Suprapubic skin (tissue), 4 donors: ENCODE results near the gene TMCC1. TPM values are rescaled to one million over a fixed set of nuclear protein-coding genes. Genes with fewer than 3 reads are reported as not detected.

Experiments
- DNase-seq, 2 donors: peaks; one replicate each; pipeline ENCODE4 v3.0.0-alpha.2; 2019; ENCODE audit warnings: low spot score in 2 of 2
- H3K27ac ChIP-seq: fragments of 200-600 bp; sonication (generic); one replicate; pipeline ENCODE4 v1.5.1; 2019
- H3K27me3 ChIP-seq: fragments of 200-600 bp; sonication (generic); one replicate; pipeline ENCODE4 v1.5.1; 2019
- H3K36me3 ChIP-seq: fragments of 200-600 bp; sonication (generic); one replicate; pipeline ENCODE4 v1.5.1; 2019
- H3K4me1 ChIP-seq: fragments of 200-600 bp; sonication (generic); one replicate; pipeline ENCODE4 v1.5.1; 2019
- H3K4me3 ChIP-seq: fragments of 200-600 bp; sonication (generic); one replicate; pipeline ENCODE4 v1.5.1; 2019; ENCODE audit warnings: mild to moderate bottlenecking
- H3K9me3 ChIP-seq: fragments of 200-600 bp; sonication (generic); one replicate; pipeline ENCODE4 v1.5.1; 2019
- CTCF ChIP-seq, 2 donors: fragments of 200-600 bp in 1 of 2; fragments of 450-650 bp in 1 of 2; sonication (generic) in 1 of 2; IDR thresholded peaks; one replicate each; pipeline ENCODE4 v1.5.1; 2016 to 2019; ENCODE audit warnings: antibody characterized with exemption in 2 of 2, mild to moderate bottlenecking in 1 of 2, moderate library complexity in 1 of 2
- EP300 ChIP-seq: sonication (generic); formaldehyde crosslinking; IDR thresholded peaks from one replicate; pipeline ENCODE4 v1.6.1; 2017; ENCODE audit warnings: antibody characterized with exemption
- POLR2A ChIP-seq, 2 donors: fragments of 450-650 bp; IDR thresholded peaks; one replicate each; pipeline ENCODE4 v1.6.1; 2017; ENCODE audit warnings: antibody characterized with exemption in 2 of 2, mild to moderate bottlenecking in 2 of 2, moderate library complexity in 2 of 2
- POLR2AphosphoS5 ChIP-seq, 3 donors: sonication (generic); formaldehyde crosslinking; IDR thresholded peaks; one replicate each; pipeline ENCODE4 v1.6.1; 2017; ENCODE audit warnings: antibody characterized with exemption in 3 of 3
- WGBS: methylation state at CpG from one replicate; pipeline ENCODE4 v1.1.5; 2018; 5-methylcytosine and 5-hydroxymethylcytosine counted together
- total RNA-seq, 4 donors: library from RNA; depleted of rRNA; stranded (reverse); fragments of >200 nt; gene quantifications; one replicate each; pipeline ENCODE4 v1.1.0, GENCODE V29; 2016

The TMCC1 gene
- total RNA-seq, 4 donors from 2014 or later: 14.6 to 26.4 (median 22.4) TPM

GRCh38 chr3:129892857-129893580 lies 492 bp downstream of the TMCC1 start:
- Histone ChIP-seq H3K27me3 (no peaks in the 10 kb centered on the region), H3K4me3 (peak overlapping the region; percentile 84), H3K9me3 (no peaks in the 10 kb centered on the region), H3K36me3 (no peaks in the 10 kb centered on the region), H3K27ac (peak overlapping the region; percentile 94), H3K4me1 (peaks cover 38% of the 10 kb centered on the region)
- 1% methylated on average over 29 of the region's 62 CpGs for WGBS
- TF ChIP-seq POLR2AphosphoS5 (IDR thresholded peaks at IDR 0.05) (no peak), POLR2A (IDR thresholded peaks at IDR 0.05) (peak in 1 of 2 donors; percentile 56)
- peak; percentile 76 to 81 for DNase-seq

- TF ChIP-seq POLR2A (IDR thresholded peaks at IDR 0.05) (no peak), EP300 (no peak), CTCF (IDR thresholded peaks at IDR 0.05) (no peak), POLR2AphosphoS5 (IDR thresholded peaks at IDR 0.05) (no peak)
- peak overlapping the region; percentile 94 for H3K27ac ChIP-seq
- no peaks in the 10 kb centered on the region for H3K36me3 ChIP-seq
- H3K4me1 ChIP-seq: peaks cover 38% of the 10 kb centered on the region
- WGBS: 9% methylated on average over 13 of the region's 13 CpGs
- H3K9me3 ChIP-seq: no peaks in the 10 kb centered on the region
- DNase-seq: no peak
- peak overlapping the region; percentile 84 for H3K4me3 ChIP-seq
- H3K27me3 ChIP-seq: no peaks in the 10 kb centered on the region
Measured at GRCh38 chr3:129892486-129892856, 1.0 kb downstream of the TMCC1 start.

- Histone ChIP-seq H3K36me3 (no peaks in the 10 kb centered on the region), H3K27ac (no peak overlapping the region), H3K27me3 (no peaks in the 10 kb centered on the region), H3K4me3 (no peak overlapping the region), H3K9me3 (no peaks in the 10 kb centered on the region), H3K4me1 (peaks cover 38% of the 10 kb centered on the region)
- WGBS: 86% methylated on average over 2 of the region's 2 CpGs
- DNase-seq: no peak
- TF ChIP-seq POLR2AphosphoS5 (IDR thresholded peaks at IDR 0.05): no peak
- TF ChIP-seq CTCF (IDR thresholded peaks at IDR 0.05): no peak
- TF ChIP-seq EP300: no peak
- no peak for TF ChIP-seq POLR2A (IDR thresholded peaks at IDR 0.05)
Measured at GRCh38 chr3:129890891-129891290, 2.6 kb downstream of the TMCC1 start.

- DNase-seq: no peak
- 78% methylated on average over 2 of the region's 2 CpGs for WGBS
- Histone ChIP-seq H3K4me1 (peaks cover 38% of the 10 kb centered on the region), H3K4me3 (no peak overlapping the region), H3K9me3 (no peaks in the 10 kb centered on the region), H3K27ac (no peak overlapping the region), H3K27me3 (no peaks in the 10 kb centered on the region), H3K36me3 (no peaks in the 10 kb centered on the region)
- TF ChIP-seq CTCF (IDR thresholded peaks at IDR 0.05): no peak
- TF ChIP-seq POLR2AphosphoS5 (IDR thresholded peaks at IDR 0.05): no peak
- no peak for TF ChIP-seq EP300
- TF ChIP-seq POLR2A (IDR thresholded peaks at IDR 0.05): no peak
Measured at GRCh38 chr3:129890125-129890524, 3.4 kb downstream of the TMCC1 start.

DNA sequence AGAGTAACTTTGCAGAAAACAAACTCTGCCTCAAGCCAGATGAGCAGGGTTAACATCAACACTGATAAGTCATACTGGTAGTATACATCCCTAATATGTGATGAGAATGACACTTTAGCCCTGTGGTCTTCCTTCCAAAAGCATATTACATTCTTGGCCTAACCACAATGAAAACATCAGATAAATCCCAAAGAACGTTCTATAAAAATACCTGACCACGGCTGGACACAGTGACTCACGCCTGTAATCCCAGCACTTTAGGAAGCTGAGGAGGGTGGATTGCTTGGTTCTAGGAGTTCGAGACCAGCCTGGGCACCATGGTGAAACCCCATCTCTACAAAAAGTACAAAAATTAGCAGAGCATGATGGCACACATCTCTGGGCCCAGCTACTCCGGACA lies 4.7 kb downstream of the TMCC1 start:
- TF ChIP-seq CTCF (IDR thresholded peaks at IDR 0.05): no peak
- TF ChIP-seq EP300: no peak
- no peak for TF ChIP-seq POLR2A (IDR thresholded peaks at IDR 0.05)
- no peak for TF ChIP-seq POLR2AphosphoS5 (IDR thresholded peaks at IDR 0.05)
- H3K4me3 ChIP-seq: no peak overlapping the region
- H3K9me3 ChIP-seq: no peaks in the 10 kb centered on the region
- DNase-seq: no peak
- H3K36me3 ChIP-seq: no peaks in the 10 kb centered on the region
- H3K27me3 ChIP-seq: no peaks in the 10 kb centered on the region
- no peak overlapping the region for H3K27ac ChIP-seq
- WGBS: 70% methylated on average over 5 of the region's 5 CpGs
- H3K4me1 ChIP-seq: peaks cover 30% of the 10 kb centered on the region

DNA sequence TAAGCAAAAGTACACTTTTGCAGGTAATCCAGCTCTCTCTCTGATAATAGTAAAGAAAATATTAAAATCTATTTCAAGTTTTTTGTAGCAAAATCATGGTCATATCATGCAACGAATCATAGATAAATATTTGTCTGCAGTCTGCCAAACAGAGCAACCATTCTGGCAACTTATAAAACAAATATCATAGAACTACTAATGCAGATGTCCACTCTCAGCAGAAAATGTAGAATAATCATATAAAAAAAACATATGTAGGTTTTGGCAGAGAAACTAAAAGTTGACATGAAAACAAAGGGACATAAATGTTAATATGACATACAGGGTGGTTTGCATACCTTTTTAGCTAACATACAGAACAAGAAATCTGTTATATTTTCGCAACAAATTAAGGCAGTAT lies 12.2 kb downstream of the TMCC1 start:
- Histone ChIP-seq H3K4me3 (no peak overlapping the region), H3K4me1 (peaks cover 10% of the 10 kb centered on the region), H3K27me3 (no peaks in the 10 kb centered on the region), H3K9me3 (no peaks in the 10 kb centered on the region), H3K36me3 (peaks cover 7% of the 10 kb centered on the region), H3K27ac (no peak overlapping the region)
- WGBS: 79% methylated on average over 2 of the region's 2 CpGs
- DNase-seq: no peak
- TF ChIP-seq POLR2A (IDR thresholded peaks at IDR 0.05): no peak
- no peak for TF ChIP-seq CTCF (IDR thresholded peaks at IDR 0.05)
- no peak for TF ChIP-seq POLR2AphosphoS5 (IDR thresholded peaks at IDR 0.05)
- no peak for TF ChIP-seq EP300
